HG03565 (cell line): ENCODE measurements around the gene GULP1.

ENCODE experiments used
- ATAC-seq: cut with Tn5 transposase; IDR thresholded peaks from one replicate; pipeline ENCODE4 v1.9.1; 2021; ENCODE audit warnings: mild to moderate bottlenecking, moderate library complexity; ENCODE audit not compliant: unreplicated experiment

Gene GULP1

GRCh38 chr2:188365058-188365641 lies 73.5 kb downstream of the GULP1 start:
- no peak for ATAC-seq

DNA sequence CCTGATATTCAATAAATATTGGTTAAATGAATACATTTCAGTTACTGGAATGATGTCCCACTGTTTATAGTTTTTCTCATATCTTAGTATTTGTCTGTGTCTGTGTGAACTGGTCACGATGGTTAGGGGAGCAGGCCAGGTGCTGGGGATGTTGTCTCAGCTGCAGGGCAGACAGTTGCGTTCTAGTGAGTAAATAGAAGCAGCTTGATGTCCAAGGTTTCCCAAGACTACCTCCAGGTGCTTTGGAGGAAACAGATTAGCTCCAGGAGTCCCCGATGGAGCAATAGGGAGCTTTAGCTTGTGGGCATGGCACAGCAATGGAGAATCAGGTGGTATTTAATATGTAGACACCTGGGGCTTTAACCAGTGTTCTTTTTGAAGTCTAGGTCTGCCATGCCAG lies 75.5 kb downstream of the GULP1 start:
- no peak for ATAC-seq

DNA sequence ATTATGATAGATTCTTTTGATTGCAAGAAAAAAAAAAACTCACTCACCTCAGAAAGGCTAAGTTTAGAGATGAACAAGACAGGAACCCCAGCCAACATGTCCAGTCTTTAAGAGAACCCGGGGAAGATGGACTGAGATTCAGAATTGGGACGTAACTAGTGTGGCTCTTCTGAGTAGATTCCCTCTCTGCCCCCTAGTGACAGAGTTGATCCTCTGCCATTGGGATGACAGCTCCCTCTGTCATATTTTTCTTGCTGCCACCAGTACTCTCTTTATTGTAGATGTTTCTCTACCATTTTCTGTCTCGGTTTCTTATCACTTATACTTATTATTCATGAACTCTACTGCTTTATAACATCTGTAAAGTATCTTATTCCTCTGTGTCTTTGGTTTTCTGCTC lies 77.7 kb downstream of the GULP1 start:
- peak; percentile 87 for ATAC-seq

DNA sequence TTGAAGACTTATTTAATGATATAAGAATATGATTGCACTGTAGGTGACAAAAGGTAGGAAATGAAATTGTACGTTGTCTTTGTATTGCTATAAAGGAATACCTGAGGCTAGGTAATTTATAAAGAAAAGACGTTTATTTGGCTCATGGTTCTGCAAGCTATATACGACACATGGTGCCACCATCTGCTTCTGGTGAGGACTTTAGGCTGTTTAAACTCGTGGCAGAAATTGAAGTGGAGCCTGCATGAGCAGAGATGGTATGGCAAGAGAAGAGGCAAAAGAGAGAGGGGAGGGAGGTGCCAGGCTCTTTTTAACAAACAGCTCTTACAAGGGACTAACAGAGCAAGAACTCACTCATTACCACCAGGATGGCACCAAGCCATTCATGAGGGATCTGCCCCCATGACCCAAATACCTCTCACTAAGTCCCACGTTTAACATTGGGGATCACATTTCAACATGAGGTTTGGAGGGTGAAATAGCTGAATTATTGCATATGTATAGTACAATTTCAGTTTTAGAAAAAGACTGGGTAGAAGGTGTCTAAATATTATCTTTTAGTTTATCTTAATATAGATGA lies 86.8 kb downstream of the GULP1 start:
- no peak for ATAC-seq

- ATAC-seq, result no peak
Observed at GRCh38 chr2:188379748-188380147, 88.1 kb downstream of the GULP1 start.

- no peak for ATAC-seq
Observed at GRCh38 chr2:188380280-188380679, 88.6 kb downstream of the GULP1 start.

GRCh38 chr2:188381614-188382013 lies 89.9 kb downstream of the GULP1 start:
- ATAC-seq, result no peak

DNA sequence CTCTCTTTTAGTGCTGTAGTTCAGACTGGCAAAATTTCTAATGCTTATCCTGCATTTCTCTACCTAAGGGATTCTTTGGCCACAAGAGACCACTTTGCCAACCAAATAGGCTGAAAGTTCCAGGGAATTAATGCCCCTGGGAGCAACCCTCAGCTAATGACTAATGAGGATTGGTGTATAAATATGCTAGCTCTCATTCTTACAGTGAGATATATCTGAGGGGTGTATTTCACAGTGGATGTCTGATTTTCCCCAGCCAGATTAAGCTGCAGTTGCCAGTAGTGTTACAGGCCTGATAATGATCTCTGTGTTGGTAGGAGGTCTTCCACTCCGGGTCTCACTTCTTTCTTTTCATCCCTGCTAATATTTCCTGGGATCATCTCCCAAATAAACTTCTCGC lies 90.4 kb downstream of the GULP1 start:
- no peak for ATAC-seq

- no peak for ATAC-seq
Observed at GRCh38 chr2:188383158-188383557, 91.5 kb downstream of the GULP1 start.

DNA sequence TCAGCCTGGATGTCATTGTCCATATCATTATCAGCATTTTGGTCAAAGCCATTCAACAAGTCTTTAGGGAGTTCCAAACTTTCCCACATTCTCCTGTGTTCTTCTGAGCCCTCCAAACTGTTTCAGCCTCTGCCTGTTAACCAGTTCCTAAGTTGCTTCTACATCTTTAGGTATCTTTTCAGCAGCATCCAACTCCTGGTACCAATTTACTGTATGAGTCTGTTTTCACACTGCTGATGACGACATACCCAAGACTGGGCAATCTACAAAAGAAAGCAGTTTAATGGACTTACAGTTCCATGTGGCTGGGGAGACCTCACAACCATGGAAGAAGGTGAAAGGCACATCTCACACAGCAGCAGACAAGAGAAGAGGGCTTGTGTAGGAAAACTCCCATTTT lies 94.2 kb downstream of the GULP1 start:
- no peak for ATAC-seq

DNA sequence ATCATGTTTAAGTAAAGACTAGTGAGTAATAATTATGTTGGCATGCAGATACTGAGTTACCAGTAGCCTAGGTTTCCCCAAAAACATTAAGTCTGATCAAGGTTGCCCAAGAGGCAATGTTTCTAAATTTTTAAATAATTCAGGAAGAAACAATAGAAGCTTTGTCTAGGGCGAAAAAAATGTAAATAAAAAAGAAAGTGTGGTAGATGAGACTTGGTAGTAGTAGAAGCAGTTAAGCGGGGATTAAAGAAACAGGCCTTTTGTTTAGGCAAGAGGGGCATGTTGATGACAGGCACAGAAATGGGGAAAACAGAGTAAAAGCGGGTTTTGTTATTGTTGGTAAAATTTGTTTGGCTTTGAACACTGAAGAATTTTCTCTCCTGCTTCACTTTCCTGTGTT lies 97.2 kb downstream of the GULP1 start:
- ATAC-seq, result no peak

- ATAC-seq, result no peak
Observed at GRCh38 chr2:188391354-188391753, 99.7 kb downstream of the GULP1 start.

DNA sequence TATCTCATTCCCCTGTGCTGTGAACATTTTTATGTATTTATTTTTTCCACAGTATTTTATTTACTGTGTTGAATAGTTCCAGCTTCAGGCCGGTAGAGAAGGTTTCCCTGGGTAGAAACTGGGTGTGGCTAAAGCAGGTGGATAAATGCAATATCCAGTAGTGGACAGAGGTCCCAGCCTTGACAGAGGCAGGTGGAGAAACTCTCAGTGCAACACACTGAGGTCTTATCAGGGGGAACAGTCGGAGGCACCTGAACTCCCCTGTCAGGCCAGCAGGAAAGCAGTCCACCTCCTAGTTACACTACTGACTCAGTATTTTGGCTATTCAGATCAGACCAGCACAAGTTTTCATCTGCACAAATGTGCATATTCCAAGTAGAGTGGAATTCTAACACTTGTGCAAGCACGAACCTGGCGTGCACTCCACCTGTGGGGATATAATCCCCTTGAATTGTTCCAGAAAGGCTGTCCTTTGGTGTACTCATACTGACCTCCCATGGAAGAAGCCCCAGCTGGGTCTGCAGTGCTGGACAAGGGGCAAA lies 103.3 kb downstream of the GULP1 start:
- ATAC-seq, result no peak

GRCh38 chr2:188395903-188396689 lies 104.4 kb downstream of the GULP1 start:
- no peak for ATAC-seq

DNA sequence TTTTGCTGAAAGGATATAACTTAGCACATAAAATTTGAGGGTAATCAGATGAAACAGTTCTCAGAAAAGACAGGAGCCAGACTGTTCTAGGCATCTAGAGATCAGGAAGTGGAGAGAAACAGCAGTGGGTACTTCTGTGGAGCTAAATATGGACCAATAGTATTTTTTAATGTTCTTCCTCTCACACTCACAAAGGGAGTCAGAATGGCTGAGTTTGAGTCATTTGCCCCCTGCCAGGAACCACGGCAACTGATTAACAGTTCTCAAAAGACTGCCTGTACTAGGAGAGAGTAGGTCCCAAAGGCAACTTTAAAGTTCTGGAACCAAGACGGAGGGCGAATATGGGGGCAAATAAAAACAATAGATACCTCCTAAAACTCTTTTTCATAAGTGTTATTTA lies 107.5 kb downstream of the GULP1 start:
- ATAC-seq, result no peak

- ATAC-seq, result no peak
Observed at GRCh38 chr2:188403676-188404075, 112.0 kb downstream of the GULP1 start.

GRCh38 chr2:188404341-188405004 lies 112.8 kb downstream of the GULP1 start:
- ATAC-seq, result no peak

GRCh38 chr2:188406414-188406813 lies 114.7 kb downstream of the GULP1 start:
- ATAC-seq, result no peak

- no peak for ATAC-seq
Observed at GRCh38 chr2:188410504-188411235, 119.0 kb downstream of the GULP1 start.

GRCh38 chr2:188412190-188412589 lies 120.5 kb downstream of the GULP1 start:
- no peak for ATAC-seq

DNA sequence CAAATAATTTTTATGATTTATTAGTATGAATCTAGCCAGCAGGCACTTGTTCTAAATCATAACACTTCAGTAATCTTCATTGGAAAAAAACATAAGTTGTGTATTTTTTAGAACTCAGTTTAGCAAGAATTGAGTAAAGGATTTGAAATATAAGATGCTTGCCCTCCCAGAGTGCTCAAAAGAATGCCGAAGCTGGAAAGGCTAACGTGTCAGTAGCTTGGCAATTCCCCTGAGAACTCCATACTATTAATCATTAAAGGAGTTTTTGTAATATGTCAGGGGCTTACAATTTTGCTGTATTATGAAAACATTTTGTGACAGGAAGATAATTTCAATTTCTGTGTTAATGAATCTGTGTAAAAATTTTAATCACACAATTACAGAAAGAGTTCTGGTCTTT lies 122.7 kb downstream of the GULP1 start:
- ATAC-seq, result no peak
